Stimulated activated CD4-positive, alpha-beta T cell treated with anti-CD3 and anti-CD28 coated beads, TNF-alpha, amount 100 ng/mL, for 4 hours (primary cell): ENCODE results near the gene ZNF530.

Source experiments
- DNase-seq, 3 experiments: peaks; one replicate each; pipeline ENCODE4 v3.0.0-alpha.2; 2020; ENCODE audit warnings: low read depth in 3 of 3

Gene ZNF530

GRCh38 chr19:57599761-57600383 lies at the start of gene ZNF530:
Gene ZNF530 (plus strand): TSS chr19:57599885. CDS start chr19:57604346, 4,461 bp downstream.
- DNase-seq = peak; percentile 62 to 76 (median 74)

GRCh38 chr19:57552432-57552831 lies 47.3 kb upstream of the ZNF530 start:
- no peak for DNase-seq

DNA sequence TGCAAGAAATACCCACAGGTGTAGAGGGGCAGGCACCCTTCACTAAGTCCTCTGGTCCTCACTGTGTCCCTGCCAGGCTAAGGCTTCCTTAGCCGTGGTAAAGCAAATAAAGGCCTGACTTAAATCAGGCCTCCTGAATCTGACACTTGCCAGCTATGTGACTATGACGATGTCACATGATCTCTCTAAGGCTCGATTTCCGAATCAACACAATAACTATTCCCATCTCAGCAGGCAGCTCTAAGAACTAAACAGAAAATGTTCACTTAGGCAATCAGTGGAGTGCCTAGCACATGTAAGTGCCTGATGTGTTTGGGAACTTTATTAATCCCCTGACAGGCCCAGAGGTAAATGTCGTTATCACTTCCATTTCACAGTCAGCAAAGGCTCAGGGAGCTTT lies 42.0 kb upstream of the ZNF530 start:
- no peak for DNase-seq

GRCh38 chr19:57558525-57558924 lies 41.2 kb upstream of the ZNF530 start:
- DNase-seq = no peak

- DNase-seq = no peak
These were observed 40.7 kb upstream of the ZNF530 start for GRCh38 chr19:57559008-57559403.

- DNase-seq = peak; percentile 76 to 78 (median 77)
These were observed 40.2 kb upstream of the ZNF530 start, which contains the start of gene ZNF550 for GRCh38 chr19:57559404-57560025. Gene ZNF550 (minus strand): TSS chr19:57559863. CDS start chr19:57559682, 181 bp downstream.

GRCh38 chr19:57560049-57560491 lies 39.6 kb upstream of the ZNF530 start:
- no peak for DNase-seq

DNA sequence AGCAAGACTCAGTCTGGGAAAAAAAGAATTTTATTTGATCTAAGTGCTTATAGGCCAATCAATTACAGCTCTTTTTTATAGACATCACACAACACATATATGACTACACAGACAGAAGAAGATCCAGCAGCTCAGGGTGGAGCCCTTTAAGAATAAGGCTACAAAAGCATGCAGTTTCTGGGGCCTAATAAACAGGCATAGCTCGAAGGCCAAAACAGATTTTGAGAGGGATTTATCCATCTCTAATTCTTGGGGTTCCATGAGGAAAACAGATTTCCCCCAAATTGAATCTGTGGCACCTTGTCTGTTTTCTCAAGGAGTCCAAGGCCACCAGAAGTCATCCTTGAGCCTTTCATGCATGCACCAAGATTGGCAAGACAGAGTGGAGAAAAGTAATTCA lies 36.1 kb upstream of the ZNF530 start:
- DNase-seq = no peak

DNA sequence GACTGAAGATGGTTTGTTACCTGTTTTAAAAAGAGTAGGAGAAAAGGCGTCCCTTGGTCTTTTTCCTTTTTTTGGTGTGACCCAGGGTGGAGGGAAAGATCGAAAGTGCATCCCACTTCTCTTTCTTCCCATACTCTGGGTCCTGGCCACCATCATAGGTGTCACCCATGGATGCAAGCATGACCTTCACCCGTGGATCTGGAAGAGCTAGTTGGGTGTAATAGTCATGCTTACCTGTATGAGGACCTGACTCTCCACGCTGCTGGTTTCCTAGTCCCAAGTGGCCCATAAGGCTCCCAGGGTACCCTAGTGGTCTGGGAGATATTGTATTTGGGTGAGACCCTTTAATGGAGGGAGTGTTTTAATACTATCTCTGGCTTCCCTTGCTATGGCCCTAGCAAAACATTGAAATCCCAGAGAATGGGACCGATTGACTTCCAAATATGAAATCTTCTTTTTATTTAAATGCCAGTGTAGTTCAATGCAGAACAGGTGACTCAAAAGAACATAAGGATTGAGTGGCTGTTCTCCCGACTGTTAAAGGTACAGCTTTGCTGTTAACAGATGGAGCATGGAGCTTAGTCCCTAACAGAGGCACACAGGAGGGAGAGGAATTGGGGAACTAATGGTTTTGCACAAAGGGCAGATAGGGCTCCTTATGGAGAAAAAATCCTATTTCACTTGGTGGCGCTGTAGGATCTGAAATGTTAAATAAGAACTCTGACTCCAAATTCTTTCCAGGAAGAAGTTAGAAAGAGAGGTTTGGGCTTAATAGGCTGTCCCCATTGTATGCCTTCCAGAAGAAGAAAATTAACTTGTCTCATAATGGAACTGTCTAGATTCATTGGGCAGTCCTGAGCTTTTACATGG lies 33.1 kb upstream of the ZNF530 start:
- no peak for DNase-seq

GRCh38 chr19:57570707-57571106 lies 29.0 kb upstream of the ZNF530 start:
- no peak for DNase-seq

GRCh38 chr19:57572415-57572947 lies 27.2 kb upstream of the ZNF530 start:
- DNase-seq = no peak

- DNase-seq = no peak
These were observed 23.0 kb upstream of the ZNF530 start for GRCh38 chr19:57576661-57577060.

DNA sequence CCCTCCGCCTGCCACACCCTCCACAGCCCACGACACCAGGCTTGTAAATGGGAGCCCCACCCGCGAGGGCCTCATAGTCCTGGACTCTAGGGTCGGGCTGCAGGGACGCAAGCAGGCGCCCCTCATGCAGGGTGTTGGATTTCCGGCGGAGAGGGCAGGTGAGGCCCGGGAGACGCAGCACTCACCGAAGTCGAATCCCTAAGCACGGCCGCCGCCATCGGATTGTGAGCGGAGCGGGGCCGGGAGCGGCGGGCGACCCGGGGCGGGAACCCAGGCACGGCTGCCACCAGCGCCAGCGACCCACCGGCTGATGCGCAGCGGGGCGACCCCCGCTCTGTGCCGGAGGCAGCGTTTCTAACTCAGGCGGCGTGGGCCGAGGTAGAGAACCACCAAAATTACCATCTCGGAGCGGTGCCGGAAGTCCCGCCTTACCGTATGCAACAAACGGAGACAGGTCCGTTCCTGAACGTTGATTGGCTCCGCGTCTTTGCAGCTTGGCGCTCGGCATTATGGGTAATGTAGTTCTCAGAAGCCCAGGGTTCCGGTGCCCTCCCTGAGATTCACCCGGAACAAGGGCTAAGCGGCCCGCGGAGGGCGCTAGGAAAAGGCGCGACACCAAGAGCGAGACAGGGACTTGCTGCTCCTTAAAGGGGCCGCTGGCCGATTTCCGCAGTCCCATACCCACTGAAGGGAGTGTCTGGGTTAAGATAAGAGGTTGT lies 21.0 kb upstream of the ZNF530 start, which contains the start of gene ZNF416:
TSS of gene ZNF416 (minus strand) at position 425 of the 719 bp plus-strand sequence. CDS start at position 218, 207 bp downstream.
- DNase-seq = peak; percentile 72 to 93 (median 90)

DNA sequence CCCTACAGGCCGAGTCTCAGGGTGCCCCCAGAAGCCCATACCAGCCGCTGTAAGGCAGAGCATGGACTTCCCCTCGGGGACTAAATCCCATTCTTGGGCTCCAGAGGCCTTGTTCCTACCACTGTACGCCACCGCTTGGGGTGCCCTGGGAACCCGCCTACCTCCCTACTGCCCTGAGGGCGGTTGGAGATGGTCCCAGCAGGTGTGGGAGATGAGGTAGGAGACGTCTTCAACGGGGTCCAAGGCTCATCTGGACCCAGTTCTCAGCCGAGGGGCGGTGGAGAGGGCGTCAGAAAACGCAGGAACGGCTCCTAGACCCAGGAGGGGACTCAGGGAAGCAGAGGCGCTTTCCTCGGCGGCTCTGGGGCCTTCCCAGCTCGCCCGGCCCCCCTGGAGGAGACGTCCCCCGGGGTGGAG lies 16.6 kb upstream of the ZNF530 start:
- no peak for DNase-seq

GRCh38 chr19:57583521-57584416 lies 15.9 kb upstream of the ZNF530 start, which contains the start of gene ZIK1:
Gene ZIK1 (plus strand): TSS chr19:57584145. CDS start chr19:57584357, 212 bp downstream.
- DNase-seq = peak; percentile 58 to 80 (median 69)

- DNase-seq = no peak
These were observed 12.2 kb upstream of the ZNF530 start for GRCh38 chr19:57587529-57587928.

DNA sequence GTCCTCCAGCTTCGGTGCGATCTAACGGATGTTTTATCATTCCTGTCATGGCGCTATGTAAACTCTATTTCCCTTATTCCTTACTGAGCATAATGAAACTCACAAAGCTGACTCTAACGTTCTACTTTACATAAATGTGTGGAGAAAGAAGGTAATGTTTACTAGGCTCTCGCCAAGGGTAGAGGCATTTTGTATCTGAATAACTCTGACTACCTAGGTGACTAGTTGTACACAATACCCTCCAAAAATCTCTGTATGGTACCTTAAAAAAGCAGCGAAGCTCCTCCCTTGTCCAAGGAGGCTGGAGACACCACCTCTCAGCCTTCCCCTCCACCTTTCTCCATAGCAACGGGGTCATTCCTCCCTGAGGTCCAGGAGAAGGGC lies 316 bp upstream of the ZNF530 start:
- DNase-seq = no peak

DNA sequence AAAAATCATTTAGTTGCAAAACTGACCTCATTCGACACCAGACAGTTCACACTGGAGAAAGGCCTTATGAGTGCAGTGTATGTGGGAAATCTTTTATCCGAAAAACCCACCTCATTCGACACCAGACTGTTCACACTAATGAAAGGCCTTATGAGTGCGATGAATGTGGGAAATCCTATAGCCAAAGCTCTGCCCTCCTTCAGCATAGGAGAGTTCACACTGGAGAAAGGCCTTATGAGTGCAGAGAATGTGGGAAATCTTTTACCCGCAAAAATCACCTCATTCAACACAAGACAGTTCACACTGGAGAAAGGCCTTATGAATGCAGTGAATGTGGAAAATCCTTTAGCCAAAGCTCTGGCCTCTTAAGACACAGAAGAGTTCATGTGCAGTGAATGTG lies 7.2 kb downstream of the ZNF530 start:
- DNase-seq = no peak

- DNase-seq = no peak
These were observed 11.4 kb downstream of the ZNF530 start for GRCh38 chr19:57611113-57611512.
